Type B pancreatic cell (in vitro differentiated cells): ENCODE results near the gene TBC1D1. TPM values are rescaled to one million over a fixed set of nuclear protein-coding genes. Genes with fewer than 3 reads are reported as not detected.

Experiments
- DNase-seq: peaks from one replicate; pipeline ENCODE4 v3.0.0; 2021; ENCODE audit warnings: mixed read lengths; ENCODE audit not compliant: unreplicated experiment; ENCODE audit errors: extremely low spot score
- H3K27ac Mint-ChIP-seq: 2 replicates; pipeline ENCODE4 v1.8.0; 2021; ENCODE audit warnings: mild to moderate bottlenecking, mixed read lengths
- H3K27me3 Mint-ChIP-seq: 2 replicates; pipeline ENCODE4 v1.8.0; 2021; ENCODE audit warnings: mixed read lengths
- H3K36me3 Mint-ChIP-seq: 2 replicates; pipeline ENCODE4 v1.8.0; 2021; ENCODE audit warnings: mixed read lengths
- H3K4me1 Mint-ChIP-seq: one replicate; pipeline ENCODE4 v1.8.0; 2021; ENCODE audit warnings: mixed read lengths; ENCODE audit not compliant: unreplicated experiment
- H3K4me3 Mint-ChIP-seq: 2 replicates; pipeline ENCODE4 v1.8.0; 2021; ENCODE audit warnings: mild to moderate bottlenecking, mixed read lengths
- H3K9me3 Mint-ChIP-seq: 2 replicates; pipeline ENCODE4 v1.8.0; 2021; ENCODE audit warnings: mixed read lengths
- CTCF ChIP-seq: fragments of 200-600 bp; sonication (generic); conservative IDR thresholded peaks from 2 replicates; pipeline ENCODE4 v1.5.0; 2021; ENCODE audit warnings: antibody characterized with exemption, mild to moderate bottlenecking
- total RNA-seq: library from RNA; stranded (reverse); gene quantifications from 2 replicates; pipeline ENCODE4 v1.2.1, GENCODE V29; 2021; ENCODE audit warnings: low replicate concordance

Gene TBC1D1
- total RNA-seq, 1 donor from 2014 or later: 110 TPM

GRCh38 chr4:38129460-38130227, 238.8 kb downstream of the TBC1D1 start:
- TF ChIP-seq CTCF: no peak
- Mint-ChIP-seq H3K36me3 (peaks cover 49% of the 10 kb centered on the region), H3K27me3 (no peaks in the 10 kb centered on the region), H3K4me1 (peaks cover 57% of the 10 kb centered on the region), H3K27ac (peak overlapping the region; percentile 86), H3K4me3 (peak overlapping the region; percentile 43), H3K9me3 (no peaks in the 10 kb centered on the region)
- DNase-seq: no peak

GRCh38 chr4:38130884-38131283, 240.0 kb downstream of the TBC1D1 start:
- Mint-ChIP-seq H3K27ac (peak overlapping the region; percentile 80), H3K4me3 (peak overlapping the region; percentile 5), H3K27me3 (no peaks in the 10 kb centered on the region), H3K4me1 (peaks cover 57% of the 10 kb centered on the region), H3K9me3 (no peaks in the 10 kb centered on the region), H3K36me3 (peaks cover 46% of the 10 kb centered on the region)
- no peak for TF ChIP-seq CTCF
- DNase-seq: no peak

GRCh38 chr4:38131371-38132091, 240.6 kb downstream of the TBC1D1 start:
- Mint-ChIP-seq H3K4me1 (peaks cover 57% of the 10 kb centered on the region), H3K4me3 (peak overlapping the region; percentile 50), H3K36me3 (peaks cover 45% of the 10 kb centered on the region), H3K27ac (peak overlapping the region; percentile 80), H3K9me3 (no peaks in the 10 kb centered on the region), H3K27me3 (no peaks in the 10 kb centered on the region)
- TF ChIP-seq CTCF: no peak
- DNase-seq: no peak

GRCh38 chr4:38132107-38132673, 241.3 kb downstream of the TBC1D1 start:
- Mint-ChIP-seq H3K4me3 (peak overlapping the region; percentile 44), H3K4me1 (peaks cover 57% of the 10 kb centered on the region), H3K27ac (peak overlapping the region; percentile 80), H3K36me3 (peaks cover 40% of the 10 kb centered on the region), H3K9me3 (no peaks in the 10 kb centered on the region), H3K27me3 (no peaks in the 10 kb centered on the region)
- TF ChIP-seq CTCF: no peak
- DNase-seq: no peak

DNA sequence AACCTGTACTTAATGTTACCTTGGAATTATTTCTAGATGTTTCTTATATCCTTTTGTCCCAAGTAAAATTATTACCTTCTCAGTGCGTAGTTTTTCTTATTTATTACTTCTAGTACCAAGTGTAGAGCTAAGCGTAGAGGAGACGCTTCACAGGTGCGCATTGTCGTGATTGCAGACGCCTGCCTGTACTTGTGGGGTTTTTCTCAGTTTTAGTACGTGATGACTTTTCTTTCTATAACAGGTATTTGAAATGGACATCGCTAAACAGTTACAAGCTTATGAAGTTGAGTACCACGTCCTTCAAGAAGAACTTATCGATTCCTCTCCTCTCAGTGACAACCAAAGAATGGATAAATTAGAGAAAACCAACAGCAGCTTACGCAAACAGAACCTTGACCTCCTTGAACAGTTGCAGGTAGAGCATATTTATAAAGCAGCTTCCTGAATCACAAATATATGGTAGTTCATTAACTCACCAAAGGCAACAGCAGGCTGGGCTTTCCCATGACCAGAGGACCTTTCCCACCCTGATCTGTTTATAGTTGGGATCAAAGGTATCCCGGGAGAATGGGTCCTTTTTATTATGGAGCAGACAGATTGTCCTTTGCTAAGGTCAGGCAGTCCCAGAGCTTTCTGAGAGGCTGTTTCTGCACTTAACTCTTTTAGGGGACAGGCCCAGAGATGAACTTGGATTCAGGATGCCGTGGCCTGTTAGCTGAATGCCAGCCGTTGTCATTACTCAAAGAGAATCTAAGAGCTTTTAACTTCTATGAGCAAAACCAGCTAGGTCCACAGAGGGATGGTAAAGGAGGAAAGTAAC, 242.2 kb downstream of the TBC1D1 start:
- DNase-seq: no peak
- Mint-ChIP-seq H3K4me3 (peak overlapping the region; percentile 74), H3K27me3 (no peaks in the 10 kb centered on the region), H3K9me3 (no peaks in the 10 kb centered on the region), H3K36me3 (peaks cover 45% of the 10 kb centered on the region), H3K27ac (peak overlapping the region; percentile 80), H3K4me1 (peaks cover 56% of the 10 kb centered on the region)
- TF ChIP-seq CTCF: no peak
